ENCODE data around the gene SLC25A47.
A peak's percentile ranks its signal among the peaks of the same experiment; 100 is the strongest.
"Not testable (repeated sequence)": the region's sequence is repeated elsewhere in the genome, so short reads cannot be mapped to it uniquely, and the experiment has no call there.

SLC25A47 gene

DNA sequence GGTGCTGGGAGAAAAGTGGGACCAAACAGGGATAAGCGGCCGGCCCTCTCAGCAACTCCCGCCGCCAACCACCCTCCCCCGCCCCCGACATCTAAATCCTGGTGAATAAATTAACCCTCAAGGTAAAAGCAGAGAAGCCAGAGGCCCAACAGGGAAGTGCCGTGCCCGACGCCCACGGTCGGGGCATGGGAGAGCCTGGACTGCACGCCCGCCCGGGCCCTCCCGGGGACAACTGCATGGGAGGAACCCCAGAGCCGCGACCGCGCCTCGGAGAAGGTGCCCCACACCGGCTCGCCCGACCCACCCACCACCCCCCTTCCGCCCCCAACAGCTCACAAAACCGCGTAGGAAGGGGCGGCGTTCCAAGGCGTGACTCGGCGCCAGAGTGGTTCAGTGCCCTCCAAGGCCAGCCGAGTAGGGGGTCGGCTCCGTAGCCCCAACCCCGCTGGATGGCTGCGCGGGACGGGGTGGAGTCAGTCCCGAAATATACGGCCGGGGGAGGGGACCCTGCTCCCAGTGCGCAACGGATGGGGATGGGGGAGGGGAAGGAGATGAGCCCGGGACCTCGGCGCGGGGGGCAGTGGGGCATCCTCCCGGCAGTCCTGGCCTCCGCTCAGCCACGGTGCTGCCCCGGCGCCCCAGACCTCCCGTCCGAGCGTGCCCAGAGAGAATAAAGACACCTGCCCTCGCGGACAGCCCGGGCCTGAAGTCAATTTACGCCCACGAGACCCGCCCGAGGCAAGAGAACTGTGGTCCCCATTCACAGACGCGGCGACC is 17.6 kb upstream of the SLC25A47 start:
- peak in 1 of 2 donors; percentile 29 for DNase-seq (ENCODE audit: low read depth in 2 of 2)

- peak; percentile 29 to 73 for DNase-seq (ENCODE audit: low read depth in 2 of 2)
Observed at GRCh38 chr14:100306101-100306997, 16.8 kb upstream of the SLC25A47 start, which contains the start of gene SLC25A29. SLC25A29 (minus strand) TSS chr14:100306444; CDS start chr14:100306232, 212 bp downstream.

- no peak for DNase-seq (ENCODE audit: low read depth in 2 of 2)
Observed at GRCh38 chr14:100306998-100307765, 16.0 kb upstream of the SLC25A47 start.

- DNase-seq (ENCODE audit: low read depth in 2 of 2): no peak
Observed at GRCh38 chr14:100307766-100308426, 15.2 kb upstream of the SLC25A47 start.

- DNase-seq (ENCODE audit: low read depth in 2 of 2): not testable (repeated sequence)
Observed at GRCh38 chr14:100308427-100308792, 14.7 kb upstream of the SLC25A47 start.

DNA sequence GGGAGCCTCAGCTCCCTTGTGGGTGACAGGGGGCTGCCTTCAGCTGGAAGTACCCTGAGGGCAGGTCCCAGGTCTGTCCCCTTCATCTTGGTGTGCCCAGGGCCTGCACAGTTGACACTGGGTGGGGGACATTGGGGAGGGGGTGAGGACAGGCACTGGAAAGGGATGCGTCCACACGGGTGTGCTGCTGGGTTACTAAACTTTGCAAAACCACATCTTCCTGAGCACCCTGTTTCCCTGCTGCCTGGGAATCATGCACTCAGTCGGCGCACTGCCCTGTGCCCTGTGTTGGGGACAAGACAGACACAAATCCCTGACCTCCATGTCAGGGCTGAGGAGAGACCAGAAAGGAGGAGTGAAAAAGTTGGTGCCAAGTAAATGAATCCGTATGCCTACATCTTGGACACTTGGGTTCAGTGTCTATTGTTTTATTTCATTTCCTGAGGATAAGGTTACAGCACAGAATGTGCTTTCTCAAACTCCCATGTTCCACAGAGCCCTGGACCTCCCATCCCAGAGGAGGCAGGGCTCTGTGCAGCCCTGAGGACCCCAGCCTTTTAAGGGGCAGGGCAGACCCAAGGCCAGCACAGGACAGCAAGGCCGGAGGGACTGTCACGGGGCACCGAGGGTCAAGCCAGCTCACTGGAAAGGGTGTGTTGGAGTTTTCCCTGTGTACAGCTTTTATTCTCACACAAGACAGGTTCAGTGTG is 14.0 kb upstream of the SLC25A47 start:
- no peak for DNase-seq (ENCODE audit: low read depth in 2 of 2)

GRCh38 chr14:100312110-100312876 is 10.8 kb upstream of the SLC25A47 start:
- not testable (repeated sequence) for DNase-seq (ENCODE audit: low read depth in 2 of 2)

DNA sequence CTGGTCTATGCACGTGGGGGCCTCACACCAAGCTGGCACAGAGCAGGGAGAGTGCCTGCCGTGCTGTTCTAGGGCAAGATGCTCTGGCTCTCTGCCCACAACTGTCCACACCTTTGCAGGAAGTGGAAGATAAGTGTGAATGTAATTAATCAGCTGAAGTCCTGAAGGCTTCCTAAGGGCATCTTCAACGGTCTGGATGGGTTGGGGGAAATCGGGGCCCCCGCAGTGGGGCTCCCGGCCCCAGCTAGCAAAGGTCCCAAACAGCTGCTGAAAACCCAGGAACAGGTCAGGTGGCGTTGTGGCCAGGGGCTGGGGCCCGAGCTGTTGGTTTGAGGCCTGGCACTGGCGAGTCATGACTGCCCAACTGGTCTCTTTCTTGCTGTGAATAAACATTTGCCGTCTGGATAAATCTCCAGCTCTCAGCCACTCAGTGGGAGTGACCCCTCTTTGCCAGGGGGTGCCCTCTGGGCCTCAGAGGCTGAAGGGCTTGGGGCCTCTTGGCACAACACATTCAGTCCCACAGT is 10.2 kb upstream of the SLC25A47 start:
- DNase-seq (ENCODE audit: low read depth in 2 of 2): no peak

- no peak for DNase-seq (ENCODE audit: low read depth in 2 of 2)
Observed at GRCh38 chr14:100313464-100314230, 9.5 kb upstream of the SLC25A47 start.

DNA sequence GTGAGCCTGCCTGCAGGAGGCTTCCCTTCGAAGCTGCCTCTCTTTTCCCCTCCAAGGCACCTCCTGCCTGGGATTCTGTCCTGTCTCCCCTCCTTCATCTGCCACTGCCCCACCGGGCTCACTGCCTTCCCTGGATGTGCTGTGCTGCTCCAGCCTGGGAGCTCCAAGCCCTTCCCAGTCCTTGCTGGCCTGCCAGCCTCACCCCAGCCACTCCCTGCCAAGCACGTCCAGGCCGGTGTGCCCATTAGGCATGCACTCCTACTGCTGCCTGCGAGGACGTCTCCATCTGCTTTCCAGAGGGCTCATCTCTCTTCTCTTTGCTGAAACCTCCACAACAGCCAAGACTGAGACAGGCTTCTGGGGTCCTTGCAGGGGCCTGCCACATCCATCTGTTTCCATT is 8.4 kb upstream of the SLC25A47 start:
- DNase-seq (ENCODE audit: low read depth in 2 of 2): no peak

DNA sequence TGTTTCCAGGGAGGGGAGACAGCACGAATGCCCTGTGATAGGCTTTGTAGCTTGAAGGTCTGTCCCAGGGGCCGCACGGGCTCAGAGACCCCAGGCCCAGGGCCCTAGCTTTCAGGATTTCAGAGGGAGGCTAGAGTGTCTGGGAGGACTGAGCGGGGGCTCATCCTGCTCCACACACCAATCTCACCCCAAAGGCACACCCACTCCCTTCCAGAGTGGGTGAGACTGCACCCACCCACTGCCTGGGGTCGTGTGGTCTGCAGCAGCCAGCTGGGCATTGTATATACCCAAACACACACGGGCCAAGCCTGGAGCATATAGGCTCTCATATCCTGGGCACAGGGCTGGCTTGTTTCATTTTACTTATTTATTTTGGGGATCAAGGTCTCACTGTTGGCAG is 5.8 kb upstream of the SLC25A47 start:
- DNase-seq (ENCODE audit: low read depth in 2 of 2): no peak

DNA sequence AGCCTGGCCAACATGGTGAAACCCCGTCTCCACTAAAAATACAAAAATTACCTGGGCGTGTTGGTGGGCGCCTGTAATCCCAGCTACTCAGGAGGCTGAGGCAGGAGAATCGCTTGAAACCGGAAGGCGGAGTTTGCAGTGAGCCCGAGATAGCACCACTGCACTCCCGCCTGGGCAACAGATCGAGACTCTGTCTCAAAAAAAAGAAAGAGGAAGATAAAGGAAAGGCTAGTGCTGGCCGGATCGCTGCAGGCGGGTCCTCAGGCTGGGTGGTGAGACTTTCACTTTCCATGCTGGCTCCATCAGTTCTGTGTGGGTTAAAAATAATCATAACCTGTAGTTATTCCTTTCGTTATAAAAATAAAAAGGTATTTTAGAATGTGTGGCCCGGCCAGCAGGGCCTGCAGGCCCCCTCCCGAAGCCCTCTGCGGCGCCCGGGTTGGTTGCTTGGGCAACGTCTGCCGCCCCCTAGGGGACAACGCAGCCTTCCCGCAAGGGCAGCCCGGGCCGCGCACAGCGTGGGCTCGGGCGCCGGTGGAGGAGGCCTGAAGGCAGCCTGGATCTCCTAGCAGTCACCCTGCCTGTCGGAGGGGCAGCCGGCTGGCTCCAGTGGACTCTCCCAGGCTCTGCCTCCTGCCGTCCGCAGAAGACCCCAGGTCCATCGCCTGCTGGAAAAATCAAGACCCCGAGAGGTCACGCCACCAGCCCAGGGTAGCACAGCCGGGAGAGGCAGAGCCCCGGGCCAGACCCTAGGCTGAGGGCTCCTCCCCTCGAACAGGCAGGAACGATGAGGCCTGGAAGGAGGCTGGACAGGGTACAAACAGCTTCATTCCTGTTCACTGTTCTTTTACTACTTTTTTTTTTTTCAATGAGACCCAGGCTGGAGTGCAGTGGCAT is 5.0 kb upstream of the SLC25A47 start:
- DNase-seq (ENCODE audit: low read depth in 2 of 2): peak; percentile 39 to 69

- no peak for DNase-seq (ENCODE audit: low read depth in 2 of 2)
Observed at GRCh38 chr14:100320157-100320856, 2.8 kb upstream of the SLC25A47 start.

GRCh38 chr14:100321473-100322137 is 1.5 kb upstream of the SLC25A47 start:
- no peak for DNase-seq (ENCODE audit: low read depth in 2 of 2)

- no peak for DNase-seq (ENCODE audit: low read depth in 2 of 2)
Observed at GRCh38 chr14:100322138-100322957, 791 bp upstream of the SLC25A47 start.

- no peak for DNase-seq (ENCODE audit: low read depth in 2 of 2)
Observed at GRCh38 chr14:100323942-100324307, 786 bp downstream of the SLC25A47 start.

Measured in stimulated activated CD4-positive, alpha-beta T cell treated with anti-CD3 and anti-CD28 coated beads, Interleukin-15, amount 100 ng/mL, for 48 hours (primary cell).